IMR-90 (cell line): Measurements from ENCODE around the gene WFDC10B. TPM values are rescaled to one million over a fixed set of nuclear protein-coding genes. Genes with fewer than 3 reads are reported as not detected.

Source experiments
- ATAC-seq: fragments of 200-7000 bp; cut with Tn5 transposase; 2 replicates; pipeline ENCODE4 v1.9.1; 2020; ENCODE audit warnings: low read depth, mild to moderate bottlenecking, moderate library complexity
- BruUV-seq: library from RNA; stranded (reverse); fragments of 400-500 nt; replicated peaks from 2 replicates; lab custom pipeline; 2021; lab: Mats Ljungman, UMichigan
- CTCF ChIA-PET: fragments of 300-600 bp; formaldehyde crosslinking; extraction: SDS; loops from one replicate; lab custom pipeline; 2021; ENCODE audit warnings: antibody characterized with exemption; lab: Yijun Ruan, JAX
- POLR2A ChIA-PET: fragments of 300-600 bp; sonication (Branson Sonifier 250); formaldehyde crosslinking; loops from one replicate; lab custom pipeline; 2022; ENCODE audit warnings: antibody characterized with exemption; ENCODE audit not compliant: unreplicated experiment; lab: Charles Lee
- DNase-seq: peaks from one replicate; pipeline ENCODE4 v3.0.0; 2013
- H2AFZ ChIP-seq: replicated peaks from 2 replicates; pipeline ENCODE3; 2013; ENCODE audit warnings: low read length, mild to moderate bottlenecking; ENCODE audit not compliant: poor library complexity
- H2AK5ac ChIP-seq: 2 replicates; pipeline ENCODE4 v1.6.1; 2013; ENCODE audit warnings: low read depth, low read length, inconsistent platforms
- H2AK9ac ChIP-seq: replicated peaks from 2 replicates; pipeline ENCODE3; 2013; ENCODE audit warnings: mild to moderate bottlenecking, low read depth, low read length, moderate library complexity; ENCODE audit not compliant: poor library complexity
- H2BK120ac ChIP-seq: 2 replicates; pipeline ENCODE4 v1.6.1; 2013; ENCODE audit warnings: low read depth, low read length, inconsistent platforms
- H2BK15ac ChIP-seq: 3 replicates; pipeline ENCODE4 v1.6.1; 2013; ENCODE audit warnings: low read depth, low read length, inconsistent platforms
- H2BK20ac ChIP-seq: 2 replicates; pipeline ENCODE4 v1.6.1; 2013; ENCODE audit warnings: low read depth, mild to moderate bottlenecking, inconsistent platforms, low read length, moderate library complexity
- H2BK5ac ChIP-seq: 2 replicates; pipeline ENCODE4 v1.6.1; 2013; ENCODE audit warnings: mild to moderate bottlenecking, low read depth, low read length, inconsistent platforms; ENCODE audit not compliant: poor library complexity, severe bottlenecking
- H3K14ac ChIP-seq: replicated peaks from 2 replicates; pipeline ENCODE4 v1.6.1; 2013; ENCODE audit warnings: low read depth, low read length, inconsistent platforms
- H3K18ac ChIP-seq: 2 replicates; pipeline ENCODE4 v1.6.1; 2013; ENCODE audit warnings: low read depth, low read length, control low read depth
- H3K23ac ChIP-seq: 2 replicates; pipeline ENCODE4 v1.6.1; 2013; ENCODE audit warnings: low read depth, low read length, inconsistent platforms
- H3K27ac ChIP-seq: 2 replicates; pipeline ENCODE4 v1.5.1; 2013; ENCODE audit warnings: mild to moderate bottlenecking, control low read depth, low read length; ENCODE audit not compliant: insufficient read depth
- H3K27me3 ChIP-seq: 2 replicates; pipeline ENCODE4 v1.6.1; 2013; ENCODE audit warnings: low read length; ENCODE audit not compliant: control insufficient read depth, insufficient read depth
- H3K36me3 ChIP-seq: 2 replicates; pipeline ENCODE4 v1.6.1; 2013; ENCODE audit warnings: low read length, mixed read lengths; ENCODE audit not compliant: control insufficient read depth, insufficient read depth
- H3K4ac ChIP-seq: 2 replicates; pipeline ENCODE4 v1.6.1; 2013; ENCODE audit warnings: low read depth, low read length, inconsistent platforms
- H3K4me1 ChIP-seq: 2 replicates; pipeline ENCODE4 v1.6.1; 2013; ENCODE audit warnings: low read length, mixed read lengths; ENCODE audit not compliant: control insufficient read depth, insufficient read depth
- H3K4me2 ChIP-seq: 2 replicates; pipeline ENCODE4 v1.6.1; 2013; ENCODE audit warnings: low read depth, mild to moderate bottlenecking, control low read depth, low read length, moderate library complexity
- H3K4me3 ChIP-seq: 2 replicates; pipeline ENCODE4 v1.5.1; 2013; ENCODE audit warnings: low read depth, mild to moderate bottlenecking, control low read depth, low read length, moderate library complexity; ENCODE audit not compliant: insufficient read depth
- H3K56ac ChIP-seq: 2 replicates; pipeline ENCODE4 v1.6.1; 2013; ENCODE audit warnings: low read length, inconsistent platforms; ENCODE audit not compliant: insufficient read depth; ENCODE audit errors: extremely low read depth
- H3K79me1 ChIP-seq, 2 experiments: 2 replicates each; pipeline ENCODE4 v1.6.1; 2013; ENCODE audit warnings: low read length in 2 of 2, inconsistent platforms in 1 of 2, low read depth in 1 of 2
- H3K9ac ChIP-seq: 2 replicates; pipeline ENCODE4 v1.6.1; 2013; ENCODE audit warnings: low read depth, low read length, control low read depth
- H3K9me1 ChIP-seq: 2 replicates; pipeline ENCODE4 v1.6.1; 2013; ENCODE audit warnings: low read length, inconsistent platforms; ENCODE audit not compliant: insufficient read depth
- H3K9me3 ChIP-seq: 2 replicates; pipeline ENCODE4 v1.6.1; 2013; ENCODE audit warnings: low read length; ENCODE audit not compliant: control insufficient read depth, insufficient read depth
- H4K20me1 ChIP-seq: 2 replicates; pipeline ENCODE4 v1.6.1; 2013; ENCODE audit warnings: low read length, inconsistent platforms; ENCODE audit not compliant: insufficient read depth
- H4K5ac ChIP-seq: 2 replicates; pipeline ENCODE4 v1.6.1; 2013; ENCODE audit warnings: mild to moderate bottlenecking, low read depth, low read length, control low read depth
- H4K8ac ChIP-seq, 2 experiments: 2 replicates each; pipeline ENCODE4 v1.6.1; 2013; ENCODE audit warnings: low read depth in 2 of 2, low read length in 2 of 2, control low read depth in 1 of 2, inconsistent platforms in 1 of 2
- H4K91ac ChIP-seq: 2 replicates; pipeline ENCODE4 v1.6.1; 2013; ENCODE audit warnings: low read depth, low read length, inconsistent platforms; ENCODE audit not compliant: insufficient read depth
- BHLHE40 ChIP-seq: fragments of 150-350 bp; IDR thresholded peaks from 2 replicates; pipeline ENCODE4 v1.6.1; 2016; ENCODE audit warnings: mild to moderate bottlenecking, low read depth, low read length
- CEBPB ChIP-seq: IDR thresholded peaks from 2 replicates; pipeline ENCODE4 v1.6.1; 2012; ENCODE audit warnings: low read depth, low read length, improper control_type of control experiment
- MAFK ChIP-seq: IDR thresholded peaks from 2 replicates; pipeline ENCODE4 v1.6.1; 2012; ENCODE audit warnings: low read depth, low read length, improper control_type of control experiment
- MAZ ChIP-seq: IDR thresholded peaks from 2 replicates; pipeline ENCODE4 v1.6.1; 2012; ENCODE audit warnings: low read depth, mild to moderate bottlenecking, low read length, improper control_type of control experiment, moderate library complexity, borderline replicate concordance
- NFE2L2 ChIP-seq: fragments of 150-350 bp; IDR thresholded peaks from 2 replicates; pipeline ENCODE4 v1.6.1; 2016; ENCODE audit warnings: low read depth, mild to moderate bottlenecking, low read length
- POLR2A ChIP-seq: IDR thresholded peaks from 2 replicates; pipeline ENCODE4 v1.6.1; 2012; ENCODE audit warnings: mild to moderate bottlenecking, low read depth, low read length
- RAD21 ChIP-seq: IDR thresholded peaks from 2 replicates; pipeline ENCODE4 v1.6.1; 2012; ENCODE audit warnings: low read length, improper control_type of control experiment
- RCOR1 ChIP-seq: IDR thresholded peaks from 2 replicates; pipeline ENCODE4 v1.6.1; 2012; ENCODE audit warnings: mild to moderate bottlenecking, low read length, improper control_type of control experiment; ENCODE audit not compliant: insufficient replicate concordance
- SMC3 ChIP-seq: fragments of 150-350 bp; IDR thresholded peaks from 2 replicates; pipeline ENCODE4 v1.6.1; 2016; ENCODE audit warnings: low read depth, mild to moderate bottlenecking, antibody characterized with exemption, low read length, moderate library complexity
- WGBS, 2 experiments: methylation state at CpG; one replicate each; pipeline versions ENCODE4 v1.1.5 to v1.1.7; 2013; ENCODE audit warnings: missing lambda C conversion rate in 2 of 2; ENCODE audit not compliant: insufficient read length in 1 of 2; ENCODE audit errors: extremely low coverage in 2 of 2; 5-methylcytosine and 5-hydroxymethylcytosine counted together
- dilution Hi-C: fragments of 300-500 bp; cut with HindIII; formaldehyde crosslinking; loops from one replicate; pipeline ENCODE4 v1.14.3; 2018; ENCODE audit warnings: low sequenced_read_pairs; ENCODE audit not compliant: unreplicated experiment
- in situ Hi-C: fragments of 300-500 bp; cut with MboI; formaldehyde crosslinking; loops from 3 replicates; pipeline ENCODE4 v1.14.3; 2019; ENCODE audit warnings: low sequenced_read_pairs, inconsistent platforms, mixed read lengths
- intact Hi-C: fragments of 100-400 bp; cut with micrococcal nuclease; formaldehyde crosslinking; loops from 2 replicates; pipeline ENCODE4 v1.10.0; 2022
- polyA plus RNA-seq, 3 experiments: library from polyadenylated mRNA; depleted of rRNA; stranded (reverse); fragments of >200 nt; gene quantifications; 2 replicates each; pipeline ENCODE4 v1.2.3, GENCODE V29; 2012; ENCODE audit warnings: low replicate concordance in 1 of 3
- total RNA-seq: library from RNA; depleted of rRNA; stranded (reverse); fragments of >200 nt; gene quantifications from 2 replicates; pipeline ENCODE4 v1.2.3, GENCODE V29; 2012

The WFDC10B gene
- total and polyA plus RNA-seq, 2 of the 4 experiments (the other 2 are of a cell fraction): not detected

DNA sequence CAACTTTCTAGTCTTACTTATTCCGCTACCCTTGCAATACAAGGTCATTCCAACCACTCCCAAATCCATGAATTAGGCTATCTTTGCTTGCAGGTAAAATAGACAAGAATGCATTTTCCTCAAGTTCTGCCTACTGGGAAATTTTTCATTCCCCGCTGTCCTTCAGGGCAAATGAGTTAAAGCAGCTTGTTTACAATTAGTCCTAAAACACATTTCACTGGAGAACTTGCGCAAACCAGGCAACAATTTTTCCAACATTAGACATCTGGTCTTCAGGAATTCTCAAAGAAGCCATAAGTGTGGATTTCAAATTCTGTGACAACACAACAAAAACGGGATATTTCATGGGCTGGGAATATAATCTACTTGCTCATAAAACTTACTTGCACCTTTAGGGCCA is 37.8 kb upstream of the WFDC10B start:
- in situ Hi-C loops (no loop called here), intact Hi-C loops (no loop called here), dilution Hi-C loops (no loop called here)
- H2BK15ac ChIP-seq: no peak overlapping the region
- BruUV-seq: no TSS peak
- H2AFZ ChIP-seq: no peak overlapping the region
- no peak overlapping the region for H4K91ac ChIP-seq
- H2BK20ac ChIP-seq: no peak overlapping the region
- no peaks in the 10 kb centered on the region for H4K20me1 ChIP-seq
- no CpG with 5 or more reads among the region's 4 CpGs for WGBS, 2 experiments
- H2AK9ac ChIP-seq: no peak overlapping the region
- no peaks in the 10 kb centered on the region for H3K4me1 ChIP-seq
- no peak overlapping the region for H3K4me3 ChIP-seq
- no peaks in the 10 kb centered on the region for H3K9me1 ChIP-seq
- H3K36me3 ChIP-seq: no peaks in the 10 kb centered on the region
- no peaks in the 10 kb centered on the region for H3K27me3 ChIP-seq
- no peak overlapping the region for H3K4ac ChIP-seq
- H3K9ac ChIP-seq: no peak overlapping the region
- no peak overlapping the region for H3K56ac ChIP-seq
- no peak overlapping the region for H4K5ac ChIP-seq
- H3K79me1 ChIP-seq: no peaks in the 10 kb centered on the region
- ChIA-PET POLR2A (no interaction called here), CTCF (no interaction called here)
- H3K9me3 ChIP-seq: no peaks in the 10 kb centered on the region
- no peak overlapping the region for H3K27ac ChIP-seq
- TF ChIP-seq NFE2L2: no peak
- TF ChIP-seq POLR2A: no peak
- no peak for TF ChIP-seq RCOR1
- TF ChIP-seq MAZ: no peak
- no peak for TF ChIP-seq CEBPB
- TF ChIP-seq SMC3: no peak
- no peak for TF ChIP-seq BHLHE40
- no peak for TF ChIP-seq RAD21
- TF ChIP-seq MAFK: no peak
- H3K18ac ChIP-seq: no peak overlapping the region
- H3K4me2 ChIP-seq: no peak overlapping the region
- H3K14ac ChIP-seq: no peak overlapping the region
- H2BK5ac ChIP-seq: no peak overlapping the region
- H2AK5ac ChIP-seq: no peak overlapping the region
- H3K23ac ChIP-seq: no peak overlapping the region
- ATAC-seq (no peak), DNase-seq (no peak)
- no peak overlapping the region for H4K8ac ChIP-seq
- no peak overlapping the region for H2BK120ac ChIP-seq
